Astrocyte of the spinal cord (primary cell): Measurements from ENCODE around the gene HTRA3.

Experiments used
- DNase-seq: peaks from one replicate; pipeline ENCODE4 v3.0.0; 2011; ENCODE audit warnings: low read depth, low spot score
- H3K4me3 ChIP-seq: 2 replicates; pipeline ENCODE4 v1.5.1; 2011; ENCODE audit warnings: low read depth, mild to moderate bottlenecking, low read length, moderate library complexity
- in situ Hi-C: cut with HindIII; loops from 2 replicates; pipeline ENCODE4 v1.10.0; 2017; ENCODE audit warnings: low sequenced_read_pairs
- TF ChIP-seq, protein P1 (sequence below): IDR thresholded peaks from 2 replicates; pipeline ENCODE4 v1.5.1; 2012; ENCODE audit warnings: low read depth, mild to moderate bottlenecking, low read length, inconsistent platforms

HTRA3 gene

DNA sequence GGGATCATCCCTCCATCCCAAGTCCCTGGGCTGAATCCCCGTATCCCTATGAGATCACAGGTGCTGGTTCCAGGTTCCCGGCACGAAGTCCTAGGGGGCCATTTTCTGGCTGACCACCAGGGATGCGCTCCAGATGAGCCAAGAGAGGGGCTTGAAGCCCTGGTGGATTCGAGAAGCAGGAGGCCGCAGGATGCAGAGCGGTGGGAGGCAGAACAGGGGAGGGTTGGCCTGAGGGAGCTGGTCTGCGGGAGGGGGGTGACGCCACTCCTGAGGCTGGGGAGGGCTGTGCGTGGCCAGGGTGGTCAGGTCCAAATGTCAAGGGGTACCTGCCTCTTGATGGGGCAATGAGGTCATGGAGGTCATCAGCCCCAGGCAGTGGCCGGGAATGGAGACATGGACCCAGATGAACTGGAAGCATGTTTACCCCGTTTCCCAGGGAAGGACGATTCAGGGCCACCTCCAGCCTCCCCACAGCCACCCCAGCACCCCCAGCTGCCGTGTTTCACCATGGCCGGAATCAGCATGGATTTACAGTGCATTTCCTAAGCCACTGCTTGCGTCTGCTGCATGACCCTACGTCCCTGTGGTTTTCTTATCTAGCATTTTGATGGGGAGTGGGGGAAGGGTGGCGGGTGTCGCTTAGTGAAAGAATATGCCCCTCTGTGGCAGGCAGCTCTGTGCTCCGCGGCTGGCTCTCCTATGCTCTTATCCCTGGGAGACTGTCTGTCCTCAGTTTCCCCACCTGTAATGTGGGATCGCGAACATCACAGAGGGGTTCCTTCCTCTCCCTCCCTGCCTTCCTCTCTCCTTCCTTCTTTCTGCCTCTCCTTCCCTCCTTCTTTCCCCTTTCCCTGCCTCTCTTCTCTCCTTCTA is 17.0 kb upstream of the HTRA3 start:
- no peak overlapping the region for H3K4me3 ChIP-seq
- in situ Hi-C loops, result no loop called here
- no peak for DNase-seq
- TF ChIP-seq, protein P1, sequence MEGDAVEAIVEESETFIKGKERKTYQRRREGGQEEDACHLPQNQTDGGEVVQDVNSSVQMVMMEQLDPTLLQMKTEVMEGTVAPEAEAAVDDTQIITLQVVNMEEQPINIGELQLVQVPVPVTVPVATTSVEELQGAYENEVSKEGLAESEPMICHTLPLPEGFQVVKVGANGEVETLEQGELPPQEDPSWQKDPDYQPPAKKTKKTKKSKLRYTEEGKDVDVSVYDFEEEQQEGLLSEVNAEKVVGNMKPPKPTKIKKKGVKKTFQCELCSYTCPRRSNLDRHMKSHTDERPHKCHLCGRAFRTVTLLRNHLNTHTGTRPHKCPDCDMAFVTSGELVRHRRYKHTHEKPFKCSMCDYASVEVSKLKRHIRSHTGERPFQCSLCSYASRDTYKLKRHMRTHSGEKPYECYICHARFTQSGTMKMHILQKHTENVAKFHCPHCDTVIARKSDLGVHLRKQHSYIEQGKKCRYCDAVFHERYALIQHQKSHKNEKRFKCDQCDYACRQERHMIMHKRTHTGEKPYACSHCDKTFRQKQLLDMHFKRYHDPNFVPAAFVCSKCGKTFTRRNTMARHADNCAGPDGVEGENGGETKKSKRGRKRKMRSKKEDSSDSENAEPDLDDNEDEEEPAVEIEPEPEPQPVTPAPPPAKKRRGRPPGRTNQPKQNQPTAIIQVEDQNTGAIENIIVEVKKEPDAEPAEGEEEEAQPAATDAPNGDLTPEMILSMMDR, result no peak

DNA sequence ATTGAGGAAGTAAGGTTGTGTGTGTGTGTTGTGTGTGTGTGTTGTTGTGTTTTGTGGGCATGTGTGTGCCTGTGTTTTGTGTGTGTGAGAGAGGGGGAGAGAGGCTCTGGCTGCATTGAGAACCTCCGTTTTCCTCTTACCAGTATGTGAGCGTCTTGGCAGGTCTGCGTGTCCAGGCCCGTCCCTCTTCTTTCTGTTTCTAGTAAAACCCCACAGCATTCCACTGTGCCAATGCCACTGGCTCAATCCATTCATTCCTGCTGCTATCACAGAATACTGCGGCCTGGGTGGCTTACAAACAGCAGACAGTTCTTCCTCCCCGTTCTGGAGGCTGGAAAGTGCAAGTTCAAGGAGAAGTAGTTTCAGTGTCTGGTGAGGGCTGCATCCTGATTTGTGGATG is 15.5 kb upstream of the HTRA3 start:
- DNase-seq, result no peak
- in situ Hi-C loops, result no loop called here
- no peak overlapping the region for H3K4me3 ChIP-seq
- TF ChIP-seq, protein P1, result no peak

DNA sequence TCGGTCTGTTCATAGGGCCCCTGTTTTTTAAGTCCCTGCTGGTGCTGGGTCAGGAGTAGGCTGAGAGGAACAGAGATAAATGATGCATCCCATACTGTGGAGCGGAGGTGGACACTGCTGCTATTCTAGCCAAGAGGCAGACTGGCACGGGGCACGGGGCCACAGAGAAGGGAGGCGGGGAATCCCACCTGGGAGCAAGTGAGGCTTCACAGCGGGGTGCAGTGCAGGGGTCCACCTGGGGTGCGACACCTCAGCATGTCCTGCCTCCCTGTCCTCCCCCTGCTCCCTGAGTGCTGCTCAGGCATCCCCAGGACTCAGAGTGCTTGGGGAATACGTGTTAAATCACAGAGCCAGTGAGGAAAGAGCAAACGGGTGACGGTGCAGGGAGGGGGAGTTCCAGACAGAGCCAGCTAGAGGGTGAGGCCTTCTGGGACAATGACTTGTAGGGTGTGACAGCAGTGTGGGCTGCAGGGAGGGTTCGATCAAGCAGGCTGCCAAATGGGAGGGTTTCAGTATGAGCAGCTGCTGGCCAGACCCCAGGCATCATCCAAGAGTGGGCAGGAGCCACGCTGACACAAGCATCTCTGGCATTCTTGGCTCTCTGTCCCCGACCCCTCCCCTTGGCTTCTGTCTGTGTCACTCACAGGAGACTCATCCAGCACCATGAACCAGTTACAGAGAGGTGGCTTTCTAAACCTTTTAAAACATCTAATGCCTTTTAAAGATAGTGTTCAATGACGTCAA is 13.7 kb upstream of the HTRA3 start:
- no peak for DNase-seq
- no peak overlapping the region for H3K4me3 ChIP-seq
- in situ Hi-C loops, result no loop called here
- TF ChIP-seq, protein P1, result no peak

DNA sequence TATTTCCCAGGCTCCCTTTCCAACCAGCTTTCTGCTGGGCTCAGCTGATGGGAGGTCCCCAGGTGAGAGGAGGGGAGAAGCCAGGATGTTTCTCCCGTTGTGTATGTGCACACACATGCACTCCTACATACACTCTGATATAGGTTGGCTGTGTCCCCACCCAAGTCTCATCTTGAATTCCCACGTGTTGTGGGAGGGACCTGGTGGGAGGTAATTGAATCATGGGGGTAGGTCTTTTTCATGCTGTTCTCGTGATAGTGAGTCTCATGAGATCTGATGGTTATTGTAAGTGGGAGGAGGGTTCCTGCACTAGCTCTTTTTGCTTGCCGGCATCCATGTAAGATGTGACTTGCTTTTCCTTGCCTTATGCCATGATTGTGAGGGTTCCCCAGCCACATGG is 11.7 kb upstream of the HTRA3 start:
- DNase-seq, result no peak
- H3K4me3 ChIP-seq, result no peak overlapping the region
- TF ChIP-seq, protein P1, result no peak
- in situ Hi-C loops, result no loop called here

DNA sequence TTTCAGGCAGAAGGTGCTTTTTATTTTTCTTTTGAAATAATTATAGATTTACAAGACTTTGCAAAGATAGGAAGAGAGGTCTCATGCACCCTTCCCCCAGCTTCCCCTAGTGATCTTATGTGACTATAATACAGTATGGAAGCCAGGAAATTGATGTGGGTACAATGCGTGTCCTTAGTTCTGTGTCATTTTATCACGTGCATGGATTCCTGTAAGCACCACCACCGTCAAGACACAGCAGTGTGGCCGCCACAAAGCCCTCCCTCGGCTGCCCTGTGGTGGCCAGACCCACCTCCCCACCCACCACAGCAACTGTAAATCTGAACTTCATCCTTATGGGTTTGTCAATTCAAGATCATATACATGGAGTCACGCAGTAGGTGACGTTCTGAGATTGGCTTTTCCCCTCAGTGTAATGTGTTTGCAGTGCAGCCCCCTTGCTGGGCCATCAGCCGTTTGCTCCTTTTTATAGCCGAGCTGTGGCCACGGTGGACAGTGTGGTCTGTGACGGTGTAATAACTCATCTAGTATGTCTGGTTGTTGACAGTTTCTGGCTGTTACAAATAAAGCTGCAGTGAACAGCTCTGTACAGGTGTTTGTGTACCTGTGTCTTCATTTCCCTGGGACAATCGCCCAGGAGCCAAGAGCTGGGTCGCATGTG is 10.9 kb upstream of the HTRA3 start:
- in situ Hi-C loops, result no loop called here
- no peak overlapping the region for H3K4me3 ChIP-seq
- no peak for DNase-seq
- TF ChIP-seq, protein P1, result no peak

DNA sequence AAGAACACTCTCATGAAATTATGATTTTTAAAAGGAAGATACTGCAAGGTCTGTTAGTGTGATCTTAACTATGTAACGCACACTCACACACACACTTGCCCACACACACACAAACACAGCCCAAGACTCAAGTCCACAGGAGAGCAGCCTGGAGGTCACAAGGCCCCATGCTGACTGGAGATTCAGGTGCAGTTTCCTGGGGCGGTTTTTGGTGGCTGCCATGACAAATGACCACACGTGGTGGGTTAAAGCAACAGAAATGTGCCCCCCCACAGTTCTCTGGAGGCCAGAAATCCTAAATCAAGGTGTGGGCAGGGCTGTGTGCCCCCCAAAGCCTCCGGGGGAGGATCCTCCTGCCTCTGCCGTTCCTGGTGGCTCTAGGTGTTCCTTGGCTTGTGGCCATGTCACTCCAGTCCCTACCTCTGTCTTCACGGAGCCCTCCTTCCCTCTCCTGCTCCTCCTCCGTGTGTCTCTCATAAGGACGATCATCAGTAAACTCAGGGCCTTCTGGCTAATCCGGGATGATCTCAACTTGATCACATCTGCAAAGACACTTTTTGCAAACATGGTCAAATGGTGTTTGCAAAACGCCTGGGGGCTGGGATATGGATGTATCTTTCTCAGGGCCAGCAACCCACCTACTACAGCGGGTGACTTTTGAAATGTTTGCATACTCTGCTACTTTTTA is 9.7 kb upstream of the HTRA3 start:
- no peak for DNase-seq
- no peak overlapping the region for H3K4me3 ChIP-seq
- TF ChIP-seq, protein P1, result no peak
- in situ Hi-C loops, result no loop called here
